Astrocyte (in vitro differentiated cells and primary cell): ENCODE measurements around the gene SREBF2. TPM values are rescaled to one million over a fixed set of nuclear protein-coding genes. Genes with fewer than 3 reads are reported as not detected.

Experiments
- DNase-seq: peaks from one replicate; pipeline ENCODE4 v3.0.0-alpha.2; 2010; ENCODE audit warnings: low read depth
- FAIRE-seq: peaks from 2 replicates; lab custom pipeline; 2011; peaks lifted over from hg19 to GRCh38; lab: Jason Lieb, UNC
- H2AFZ ChIP-seq: 2 replicates; pipeline ENCODE4 v1.6.0; 2012; ENCODE audit warnings: low read depth, low read length, inconsistent platforms
- H3K27ac ChIP-seq: 2 replicates; pipeline ENCODE4 v1.5.1; 2011; ENCODE audit warnings: low read depth, low read length, inconsistent platforms
- H3K27me3 ChIP-seq: 2 replicates; pipeline ENCODE4 v1.6.0; 2011; ENCODE audit warnings: low read length, inconsistent platforms; ENCODE audit not compliant: insufficient read depth
- H3K36me3 ChIP-seq: 2 replicates; pipeline ENCODE4 v1.5.1; 2011; ENCODE audit warnings: low read length, inconsistent platforms; ENCODE audit not compliant: insufficient read depth
- H3K4me1 ChIP-seq: 2 replicates; pipeline ENCODE4 v1.5.1; 2011; ENCODE audit warnings: low read length, inconsistent platforms; ENCODE audit not compliant: insufficient read depth
- H3K4me2 ChIP-seq: 2 replicates; pipeline ENCODE4 v1.6.0; 2012; ENCODE audit warnings: low read length, inconsistent platforms
- H3K4me3 ChIP-seq: 2 replicates; pipeline ENCODE4 v1.5.1; 2011; ENCODE audit warnings: low read depth, mild to moderate bottlenecking, low read length, inconsistent platforms; ENCODE audit not compliant: insufficient read depth
- H3K79me2 ChIP-seq: 2 replicates; pipeline ENCODE4 v1.6.0; 2012; ENCODE audit warnings: mild to moderate bottlenecking, low read length, inconsistent platforms; ENCODE audit not compliant: insufficient read depth
- H3K9ac ChIP-seq: 2 replicates; pipeline ENCODE4 v1.6.0; 2012; ENCODE audit warnings: mild to moderate bottlenecking, low read length, inconsistent platforms
- H3K9me3 ChIP-seq: 2 replicates; pipeline ENCODE4 v1.5.1; 2012; ENCODE audit warnings: low read depth, mild to moderate bottlenecking, low read length, inconsistent platforms; ENCODE audit not compliant: insufficient read depth
- H4K20me1 ChIP-seq: 2 replicates; pipeline ENCODE4 v1.6.0; 2012; ENCODE audit warnings: low read length, inconsistent platforms; ENCODE audit not compliant: insufficient read depth
- H3K27ac Mint-ChIP-seq: one replicate; pipeline ENCODE4 v1.8.0; 2021; ENCODE audit warnings: mild to moderate bottlenecking, mixed read lengths; ENCODE audit not compliant: unreplicated experiment
- H3K27me3 Mint-ChIP-seq: one replicate; pipeline ENCODE4 v1.8.0; 2021; ENCODE audit warnings: low read depth, mixed read lengths; ENCODE audit not compliant: unreplicated experiment
- H3K36me3 Mint-ChIP-seq: one replicate; pipeline ENCODE4 v1.8.0; 2021; ENCODE audit warnings: low read depth, mixed read lengths; ENCODE audit not compliant: unreplicated experiment
- H3K4me1 Mint-ChIP-seq: one replicate; pipeline ENCODE4 v1.8.0; 2021; ENCODE audit warnings: low read depth, mixed read lengths; ENCODE audit not compliant: unreplicated experiment
- H3K4me3 Mint-ChIP-seq: one replicate; pipeline ENCODE4 v1.8.0; 2021; ENCODE audit warnings: mild to moderate bottlenecking, moderate library complexity, mixed read lengths; ENCODE audit not compliant: unreplicated experiment
- H3K9me3 Mint-ChIP-seq: one replicate; pipeline ENCODE4 v1.8.0; 2021; ENCODE audit warnings: mild to moderate bottlenecking, mixed read lengths; ENCODE audit not compliant: unreplicated experiment
- EZH2 ChIP-seq: IDR thresholded peaks from 2 replicates; pipeline ENCODE4 v1.6.1; 2012; ENCODE audit warnings: mild to moderate bottlenecking, low read length, inconsistent platforms; ENCODE audit not compliant: insufficient read depth
- total RNA-seq: library from RNA; stranded (reverse); gene quantifications from 2 replicates; pipeline ENCODE4 v1.2.1, GENCODE V29; 2021
- TF ChIP-seq, protein P1 (sequence below): IDR thresholded peaks from 2 replicates; pipeline ENCODE4 v1.5.1; 2011; ENCODE audit warnings: low read depth, mild to moderate bottlenecking, inconsistent platforms, low read length, moderate library complexity; ENCODE audit not compliant: insufficient read depth

The SREBF2 gene
- total RNA-seq, 1 donor from 2014 or later, result 83.9 TPM

- H3K4me2 ChIP-seq, result no peak overlapping the region
- no peak overlapping the region for H3K4me3 ChIP-seq
- H3K36me3 Mint-ChIP-seq, result peaks cover 4% of the 10 kb centered on the region
- no peak overlapping the region for H3K27ac ChIP-seq
- no peak overlapping the region for H2AFZ ChIP-seq
- no peaks in the 10 kb centered on the region for H3K27me3 Mint-ChIP-seq
- H3K9me3 ChIP-seq, result no peaks in the 10 kb centered on the region
- H3K27me3 ChIP-seq, result no peaks in the 10 kb centered on the region
- H3K9ac ChIP-seq, result no peak overlapping the region
- H3K4me1 Mint-ChIP-seq, result peaks cover 30% of the 10 kb centered on the region
- FAIRE-seq, result no peak
- no peak overlapping the region for H3K4me3 Mint-ChIP-seq
- no peak for DNase-seq
- no peak overlapping the region for H3K27ac Mint-ChIP-seq
- H3K36me3 ChIP-seq, result no peaks in the 10 kb centered on the region
- H4K20me1 ChIP-seq, result no peaks in the 10 kb centered on the region
- H3K79me2 ChIP-seq, result peaks cover 3% of the 10 kb centered on the region
- peaks cover 20% of the 10 kb centered on the region for H3K4me1 ChIP-seq
- TF ChIP-seq, protein P1, sequence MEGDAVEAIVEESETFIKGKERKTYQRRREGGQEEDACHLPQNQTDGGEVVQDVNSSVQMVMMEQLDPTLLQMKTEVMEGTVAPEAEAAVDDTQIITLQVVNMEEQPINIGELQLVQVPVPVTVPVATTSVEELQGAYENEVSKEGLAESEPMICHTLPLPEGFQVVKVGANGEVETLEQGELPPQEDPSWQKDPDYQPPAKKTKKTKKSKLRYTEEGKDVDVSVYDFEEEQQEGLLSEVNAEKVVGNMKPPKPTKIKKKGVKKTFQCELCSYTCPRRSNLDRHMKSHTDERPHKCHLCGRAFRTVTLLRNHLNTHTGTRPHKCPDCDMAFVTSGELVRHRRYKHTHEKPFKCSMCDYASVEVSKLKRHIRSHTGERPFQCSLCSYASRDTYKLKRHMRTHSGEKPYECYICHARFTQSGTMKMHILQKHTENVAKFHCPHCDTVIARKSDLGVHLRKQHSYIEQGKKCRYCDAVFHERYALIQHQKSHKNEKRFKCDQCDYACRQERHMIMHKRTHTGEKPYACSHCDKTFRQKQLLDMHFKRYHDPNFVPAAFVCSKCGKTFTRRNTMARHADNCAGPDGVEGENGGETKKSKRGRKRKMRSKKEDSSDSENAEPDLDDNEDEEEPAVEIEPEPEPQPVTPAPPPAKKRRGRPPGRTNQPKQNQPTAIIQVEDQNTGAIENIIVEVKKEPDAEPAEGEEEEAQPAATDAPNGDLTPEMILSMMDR, result no peak
- no peak for TF ChIP-seq EZH2
- H3K9me3 Mint-ChIP-seq, result peaks cover 2% of the 10 kb centered on the region
Measured at GRCh38 chr22:41828516-41828915, 4.4 kb upstream of the SREBF2 start.

GRCh38 chr22:41830174-41830573, 2.7 kb upstream of the SREBF2 start:
- no peak overlapping the region for H3K4me2 ChIP-seq
- no peak overlapping the region for H2AFZ ChIP-seq
- H4K20me1 ChIP-seq, result peaks cover 13% of the 10 kb centered on the region
- H3K36me3 ChIP-seq, result no peaks in the 10 kb centered on the region
- H3K4me1 Mint-ChIP-seq, result peaks cover 20% of the 10 kb centered on the region
- no peaks in the 10 kb centered on the region for H3K27me3 ChIP-seq
- H3K27ac Mint-ChIP-seq, result no peak overlapping the region
- no peak overlapping the region for H3K4me3 ChIP-seq
- H3K36me3 Mint-ChIP-seq, result peaks cover 4% of the 10 kb centered on the region
- no peak overlapping the region for H3K9ac ChIP-seq
- TF ChIP-seq, protein P1, result no peak
- TF ChIP-seq EZH2, result no peak
- FAIRE-seq (no peak), DNase-seq (no peak)
- H3K9me3 Mint-ChIP-seq, result peaks cover 2% of the 10 kb centered on the region
- H3K27me3 Mint-ChIP-seq, result no peaks in the 10 kb centered on the region
- H3K27ac ChIP-seq, result no peak overlapping the region
- H3K79me2 ChIP-seq, result peaks cover 16% of the 10 kb centered on the region
- H3K4me1 ChIP-seq, result peaks cover 22% of the 10 kb centered on the region
- H3K4me3 Mint-ChIP-seq, result no peak overlapping the region
- H3K9me3 ChIP-seq, result no peaks in the 10 kb centered on the region

- H3K4me2 ChIP-seq, result no peak overlapping the region
- H3K27me3 ChIP-seq, result no peaks in the 10 kb centered on the region
- no peak overlapping the region for H3K27ac ChIP-seq
- H3K4me3 ChIP-seq, result no peak overlapping the region
- no peaks in the 10 kb centered on the region for H3K9me3 ChIP-seq
- FAIRE-seq (no peak), DNase-seq (no peak)
- H3K4me1 ChIP-seq, result peaks cover 18% of the 10 kb centered on the region
- H3K36me3 ChIP-seq, result peaks cover 2% of the 10 kb centered on the region
- no peaks in the 10 kb centered on the region for H3K9me3 Mint-ChIP-seq
- H3K36me3 Mint-ChIP-seq, result peaks cover 8% of the 10 kb centered on the region
- TF ChIP-seq, protein P1, result no peak
- no peak for TF ChIP-seq EZH2
- peaks cover 15% of the 10 kb centered on the region for H3K4me1 Mint-ChIP-seq
- H3K4me3 Mint-ChIP-seq, result peak overlapping the region; percentile 15
- H4K20me1 ChIP-seq, result peaks cover 23% of the 10 kb centered on the region
- H3K79me2 ChIP-seq, result peaks cover 25% of the 10 kb centered on the region
- peak overlapping the region; percentile 66 for H3K27ac Mint-ChIP-seq
- no peak overlapping the region for H2AFZ ChIP-seq
- H3K9ac ChIP-seq, result no peak overlapping the region
- no peaks in the 10 kb centered on the region for H3K27me3 Mint-ChIP-seq
Measured at GRCh38 chr22:41831383-41831782, 1.5 kb upstream of the SREBF2 start.
